Activated CD4-positive, alpha-beta T cell treated with anti-CD3 and anti-CD28 coated beads, Interleukin-2, amount 50 U/mL, for 1 hour (primary cell): Measurements from ENCODE around the gene SEMA4D.

Experiments used
- DNase-seq: peaks from one replicate; pipeline ENCODE4 v3.0.0-alpha.2; 2020

Gene SEMA4D

DNA sequence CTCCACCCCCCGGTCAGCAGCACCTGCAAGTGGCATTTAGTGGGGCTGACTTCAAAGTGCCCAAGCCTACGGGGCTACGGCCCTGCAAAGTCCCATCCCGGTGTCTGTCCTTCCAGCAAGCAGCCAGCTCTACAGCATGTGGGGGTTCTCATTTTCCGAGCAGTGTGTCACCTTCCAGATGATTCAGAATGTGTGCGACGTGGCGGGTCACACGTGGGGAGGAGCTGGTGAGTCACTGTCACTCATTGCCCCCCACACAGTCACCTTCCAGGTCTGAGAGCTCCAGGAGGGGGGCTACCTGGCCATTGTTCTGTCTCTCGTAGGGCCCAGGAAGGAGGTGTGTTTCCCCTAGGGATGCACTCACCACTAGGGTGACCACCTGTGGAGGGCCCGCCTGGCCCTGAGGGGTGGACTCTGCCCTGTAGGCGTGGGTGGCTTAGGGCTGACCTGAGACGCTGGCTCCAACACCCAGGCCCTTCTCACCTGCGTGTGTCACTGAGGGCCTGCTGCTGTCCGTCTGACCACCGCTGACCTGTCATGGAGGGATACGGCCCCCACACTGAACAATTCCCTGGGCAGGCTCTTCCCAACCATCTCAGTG lies 70.2 kb downstream of the SEMA4D start:
- DNase-seq, result peak; percentile 63

DNA sequence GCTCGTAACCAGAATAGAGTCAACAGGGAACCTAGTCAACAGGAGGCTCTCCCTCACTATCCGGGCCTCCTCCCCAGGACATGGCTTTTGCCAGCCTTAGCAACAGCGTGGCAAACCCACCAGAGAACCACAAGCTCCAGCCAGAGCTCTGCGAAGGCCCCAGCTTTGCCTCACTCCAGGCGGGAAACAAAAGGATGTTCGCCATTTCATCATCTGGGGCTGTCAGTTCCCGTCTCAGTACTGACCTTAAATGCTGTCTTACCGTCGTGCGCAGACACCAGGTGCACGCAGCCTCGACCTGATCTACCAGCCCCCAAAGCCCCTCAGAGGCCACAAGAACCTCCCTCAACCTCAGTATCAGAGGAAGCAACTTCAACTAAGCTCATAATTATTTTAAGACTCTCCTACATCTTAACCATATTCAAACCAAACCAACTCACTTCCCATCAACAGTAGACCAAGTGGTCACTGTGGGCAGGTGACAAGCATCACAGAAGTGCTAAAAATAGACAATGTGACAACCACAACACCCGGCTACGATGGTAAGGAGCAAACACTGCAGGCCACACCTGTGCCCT lies 71.4 kb downstream of the SEMA4D start:
- DNase-seq, result no peak

DNA sequence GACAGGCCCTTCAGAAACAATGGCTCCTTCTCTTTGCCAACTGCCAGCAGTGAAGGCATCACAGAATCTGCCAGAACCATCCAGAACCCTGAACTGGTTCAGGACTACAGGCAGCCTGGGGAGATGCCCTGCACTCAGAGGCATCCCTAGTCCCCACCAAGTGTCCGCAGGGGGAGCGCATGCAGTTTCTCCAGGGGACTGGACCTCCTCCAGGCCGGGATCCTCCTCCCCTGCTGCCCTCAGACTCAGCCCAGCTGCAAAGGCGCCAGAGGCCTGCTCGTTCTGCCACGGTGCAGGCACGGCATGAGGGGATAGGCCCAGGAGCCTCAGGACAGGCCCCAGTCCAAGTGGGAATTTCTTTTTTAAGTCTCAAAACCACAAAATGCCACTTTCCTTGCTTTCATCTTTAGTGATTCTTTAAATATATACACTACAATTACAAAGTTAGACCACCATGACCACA lies 72.0 kb downstream of the SEMA4D start:
- DNase-seq, result no peak

DNA sequence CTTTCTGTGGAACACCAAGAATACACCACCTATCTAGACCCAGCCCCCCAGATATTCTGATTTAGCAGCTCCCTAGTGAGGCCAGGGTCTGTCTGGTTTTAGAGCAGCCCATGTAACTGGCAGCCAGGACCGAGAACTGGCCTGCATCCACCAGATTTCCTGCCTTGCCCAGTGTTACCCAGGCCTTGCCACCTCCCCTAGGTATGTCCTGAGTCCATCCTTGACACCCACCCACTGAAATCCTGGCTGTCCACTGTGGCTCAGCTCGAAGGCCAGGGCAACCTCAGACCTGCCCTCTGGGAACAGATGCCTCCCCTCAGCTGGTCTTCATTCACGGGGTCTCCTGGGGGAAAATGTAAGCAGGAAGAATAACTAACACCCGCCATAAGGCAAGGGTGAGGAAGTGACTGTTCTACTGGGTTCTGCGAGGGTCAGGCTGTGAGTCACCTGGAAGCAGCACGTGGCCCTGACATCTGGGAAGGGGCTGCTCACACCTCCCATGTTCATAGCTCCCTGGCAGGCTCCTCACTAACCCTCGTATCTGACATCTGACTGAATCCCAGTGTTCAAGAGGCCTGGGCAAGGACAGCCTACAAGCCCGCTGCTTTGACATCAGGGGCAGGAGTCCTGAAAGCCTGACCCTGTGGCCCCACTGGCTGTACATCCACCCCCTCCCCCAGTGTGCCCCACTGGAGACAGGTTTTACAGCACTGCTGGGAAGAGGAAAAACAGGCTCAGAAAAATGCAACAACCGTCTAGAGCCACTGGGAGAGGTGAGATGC lies 72.7 kb downstream of the SEMA4D start:
- no peak for DNase-seq

DNA sequence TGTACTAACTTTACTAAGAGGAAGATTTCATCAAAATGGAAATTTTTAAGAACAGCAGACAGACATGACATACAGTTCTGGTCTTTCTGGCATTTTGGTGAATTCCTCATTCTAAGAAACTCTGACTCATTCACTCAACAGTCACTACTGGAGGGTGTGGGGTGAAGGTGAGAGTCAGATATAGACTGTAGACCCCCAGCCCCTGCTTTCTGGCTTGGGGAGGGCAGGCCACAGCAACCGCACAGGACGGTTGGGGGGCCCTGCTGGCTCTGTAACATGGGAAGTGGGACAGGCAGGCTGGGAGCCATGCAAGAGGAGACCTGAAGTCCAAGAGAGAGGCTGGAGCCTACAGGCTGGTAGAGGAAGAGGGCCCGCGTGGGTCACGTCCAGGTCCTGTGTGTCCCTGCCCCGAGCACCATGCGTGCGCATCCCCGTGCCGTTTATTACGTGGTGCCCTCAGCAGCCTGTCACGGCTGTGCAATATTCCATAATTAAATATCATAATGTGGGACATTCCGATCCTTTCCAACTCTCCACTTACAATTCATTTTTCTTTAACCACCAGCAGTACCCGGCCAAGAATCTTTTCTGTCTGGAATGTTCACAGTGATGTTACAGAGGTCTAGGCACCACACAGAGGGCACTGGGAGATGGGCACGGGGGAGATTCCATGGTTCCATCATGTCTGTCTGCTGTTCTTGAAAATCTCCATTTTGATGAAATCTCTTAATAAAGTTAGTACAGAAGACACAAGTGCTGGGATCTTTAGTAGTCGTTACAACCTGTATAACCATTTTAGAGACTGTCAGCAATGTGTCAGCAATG lies 75.5 kb downstream of the SEMA4D start:
- DNase-seq, result no peak

DNA sequence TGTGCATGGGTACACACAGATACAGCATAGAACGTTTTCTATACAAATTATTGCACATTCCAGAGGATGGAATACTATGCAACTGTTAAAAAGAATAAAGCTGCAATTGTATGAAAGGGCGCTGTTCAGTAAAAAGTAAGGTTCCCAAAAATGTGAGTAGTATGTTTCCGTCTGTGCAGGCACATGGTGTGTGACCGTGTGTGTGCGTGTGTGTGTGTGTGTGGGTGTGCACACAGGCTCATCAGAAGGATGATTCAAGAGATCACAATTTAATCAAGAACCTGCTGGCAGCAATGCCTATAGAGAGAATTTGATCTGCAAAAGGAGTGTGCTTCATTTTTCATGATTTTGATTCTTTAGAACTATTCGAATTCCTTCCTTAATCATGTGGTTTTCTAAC lies 76.3 kb downstream of the SEMA4D start:
- DNase-seq, result no peak

DNA sequence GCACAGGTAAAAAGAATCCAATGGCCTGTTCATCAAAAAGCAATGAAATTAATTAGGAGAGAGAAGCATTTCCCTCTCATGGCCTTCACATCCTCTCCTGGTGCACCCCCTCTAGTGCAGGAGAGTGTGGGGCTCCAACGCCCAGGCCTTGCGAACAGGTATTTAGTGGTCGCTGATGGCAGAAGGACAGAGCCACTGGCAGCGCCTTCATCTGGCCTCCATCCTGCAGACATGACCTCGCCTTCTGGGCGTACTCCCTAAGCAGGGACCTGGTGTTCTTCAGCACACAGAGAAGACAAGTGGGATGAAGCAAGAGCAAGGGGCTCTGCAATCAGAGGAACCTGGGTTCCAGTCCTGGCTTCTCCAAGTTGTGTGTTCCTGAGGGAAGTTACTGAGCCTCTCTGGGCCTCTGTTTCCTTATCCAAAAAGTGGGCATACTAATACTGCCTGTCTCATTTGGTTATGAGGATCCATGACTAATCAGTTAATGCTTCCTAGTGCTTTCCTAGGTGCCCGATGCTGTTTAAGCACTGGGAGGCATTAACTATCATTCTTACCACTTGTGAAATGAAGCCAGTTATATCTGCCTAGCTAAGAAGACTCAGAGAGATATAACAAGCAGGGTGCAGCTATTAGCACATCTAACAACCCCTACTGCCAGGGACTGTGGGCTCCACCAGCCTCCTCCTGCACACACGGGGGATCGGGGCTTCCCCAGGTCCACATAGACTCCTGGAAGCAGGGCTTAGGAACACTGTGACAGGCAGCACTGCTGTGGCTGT lies 77.3 kb downstream of the SEMA4D start:
- DNase-seq, result no peak

DNA sequence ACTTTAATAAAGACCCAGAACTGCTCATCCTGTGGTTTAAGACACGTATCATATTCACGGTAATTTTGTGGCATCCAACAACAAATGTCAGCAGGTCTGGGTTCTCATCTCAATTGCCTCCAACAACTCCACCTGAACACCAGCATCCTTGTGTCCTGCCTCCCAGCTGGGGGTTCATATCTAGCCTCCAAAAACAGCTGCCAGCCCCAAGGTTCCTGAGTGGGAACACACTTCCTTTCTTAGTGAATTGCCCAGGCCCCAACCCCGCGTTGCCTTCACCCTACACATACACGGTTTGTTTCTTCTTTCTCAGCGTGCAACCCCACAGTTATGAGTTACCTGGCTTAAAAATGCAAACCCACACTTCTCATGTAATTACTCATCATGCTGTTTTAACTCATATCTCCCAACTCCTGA lies 77.9 kb downstream of the SEMA4D start:
- DNase-seq, result no peak

DNA sequence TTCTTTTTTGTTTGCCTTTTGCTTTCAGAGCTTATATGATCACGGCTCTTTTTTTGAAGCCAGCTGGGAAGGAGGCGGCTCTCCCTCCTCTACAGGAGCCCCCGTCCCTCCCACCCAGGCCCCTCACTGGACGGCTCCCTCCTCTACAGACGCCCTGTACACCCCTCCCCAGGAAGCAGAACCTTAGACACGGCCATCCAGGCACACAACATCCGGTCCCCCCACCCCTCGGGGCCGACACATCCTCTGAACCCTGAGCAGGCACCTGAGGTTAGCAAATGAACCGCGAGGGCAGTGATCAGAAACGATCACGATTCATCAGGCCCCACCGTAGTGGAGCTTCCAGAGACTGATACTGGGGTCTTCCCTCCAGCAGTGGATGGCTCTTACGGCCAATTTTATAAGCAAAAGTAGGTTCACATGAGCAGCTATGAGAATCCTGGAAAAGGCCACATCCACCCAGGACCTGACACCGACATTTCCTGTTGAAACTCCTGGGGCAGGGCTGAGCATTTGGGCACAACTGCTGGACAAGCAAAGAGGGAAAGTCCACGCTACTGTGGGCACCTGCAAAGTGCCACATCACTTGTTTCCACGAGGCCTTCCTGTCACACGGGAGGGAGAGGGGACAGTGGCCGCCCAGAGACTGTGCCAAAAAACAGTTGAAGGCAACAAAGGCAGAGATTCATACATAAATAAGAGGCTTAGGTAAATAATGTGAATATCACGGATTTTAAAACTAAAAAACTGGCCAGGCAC lies 78.9 kb downstream of the SEMA4D start:
- DNase-seq, result peak; percentile 67

DNA sequence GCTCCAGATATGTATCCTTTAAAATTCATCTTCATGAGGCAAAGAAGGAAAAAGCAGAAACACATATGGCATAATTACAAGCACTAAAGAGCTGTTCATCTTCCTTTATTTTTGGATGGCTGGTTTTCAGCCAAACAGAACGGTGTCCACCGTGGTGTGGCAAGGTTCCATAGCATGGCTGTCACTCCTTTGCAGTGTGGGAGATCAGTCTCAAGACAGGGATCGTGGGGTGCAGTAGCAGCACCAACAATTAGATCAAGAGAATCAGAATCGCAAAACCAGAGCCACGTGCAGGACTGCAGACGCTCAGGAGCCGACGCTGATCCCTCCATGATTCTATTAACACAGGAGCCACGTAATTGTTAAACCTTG lies 79.5 kb downstream of the SEMA4D start:
- DNase-seq, result no peak

DNA sequence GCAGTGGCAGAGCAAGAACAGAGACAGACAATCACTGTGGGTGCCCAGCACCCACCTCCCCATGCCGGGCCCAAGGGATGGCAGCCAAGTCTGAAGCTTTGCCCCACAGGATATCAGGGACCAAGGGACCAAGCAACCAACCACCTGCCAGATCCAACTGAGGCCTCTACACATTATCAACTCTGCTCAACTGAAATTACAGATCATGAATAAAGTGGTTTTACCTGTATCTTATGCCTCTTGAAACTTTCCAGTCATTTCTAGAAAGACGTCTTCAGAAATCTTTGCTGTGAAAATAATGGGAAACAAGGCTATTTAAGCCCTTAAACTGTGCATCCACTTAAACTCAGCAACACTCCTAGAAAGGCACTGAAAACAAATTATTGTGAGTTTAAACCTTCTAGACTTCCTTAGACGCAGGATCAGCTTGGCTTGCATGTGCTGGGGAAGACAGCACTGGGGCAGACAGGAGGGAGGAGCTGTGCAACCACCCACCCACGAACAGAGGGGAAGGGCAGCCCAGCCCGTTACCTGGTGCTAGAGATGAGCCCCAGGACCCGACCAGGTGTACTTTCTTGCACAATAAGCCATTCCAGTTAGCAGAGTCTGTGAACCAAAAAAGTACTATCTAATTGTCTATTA lies 80.0 kb downstream of the SEMA4D start:
- peak; percentile 38 for DNase-seq

DNA sequence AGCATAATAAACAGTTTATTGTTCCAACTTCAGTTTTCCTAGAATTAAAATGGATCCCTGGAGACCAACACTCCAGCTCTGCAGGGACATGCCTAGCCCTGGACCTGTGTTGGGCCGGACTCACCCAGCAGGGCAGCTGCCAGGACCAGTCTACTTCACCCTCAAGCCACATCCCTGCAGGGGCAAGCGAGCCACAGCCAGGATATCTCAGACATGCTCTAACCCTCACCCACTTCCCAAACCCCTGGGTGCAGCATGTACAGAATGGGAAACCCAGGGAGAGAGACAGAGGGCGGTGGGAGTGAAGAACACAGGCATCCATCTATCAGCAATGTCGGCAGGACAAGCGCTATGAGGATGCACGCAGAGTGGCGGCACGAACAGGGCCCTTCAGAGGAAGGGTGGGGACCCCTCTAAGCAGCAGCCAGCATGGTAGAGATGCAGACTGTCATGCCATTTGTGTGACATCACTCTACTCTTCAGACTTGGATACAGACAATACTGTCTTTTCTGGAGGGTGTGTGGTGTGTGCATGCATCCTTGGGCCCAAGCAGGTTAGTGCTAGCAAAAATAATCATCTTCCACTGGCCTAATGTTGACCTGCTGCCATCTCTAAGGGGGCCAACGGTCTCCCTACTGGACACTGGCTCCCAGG lies 83.1 kb downstream of the SEMA4D start:
- no peak for DNase-seq

DNA sequence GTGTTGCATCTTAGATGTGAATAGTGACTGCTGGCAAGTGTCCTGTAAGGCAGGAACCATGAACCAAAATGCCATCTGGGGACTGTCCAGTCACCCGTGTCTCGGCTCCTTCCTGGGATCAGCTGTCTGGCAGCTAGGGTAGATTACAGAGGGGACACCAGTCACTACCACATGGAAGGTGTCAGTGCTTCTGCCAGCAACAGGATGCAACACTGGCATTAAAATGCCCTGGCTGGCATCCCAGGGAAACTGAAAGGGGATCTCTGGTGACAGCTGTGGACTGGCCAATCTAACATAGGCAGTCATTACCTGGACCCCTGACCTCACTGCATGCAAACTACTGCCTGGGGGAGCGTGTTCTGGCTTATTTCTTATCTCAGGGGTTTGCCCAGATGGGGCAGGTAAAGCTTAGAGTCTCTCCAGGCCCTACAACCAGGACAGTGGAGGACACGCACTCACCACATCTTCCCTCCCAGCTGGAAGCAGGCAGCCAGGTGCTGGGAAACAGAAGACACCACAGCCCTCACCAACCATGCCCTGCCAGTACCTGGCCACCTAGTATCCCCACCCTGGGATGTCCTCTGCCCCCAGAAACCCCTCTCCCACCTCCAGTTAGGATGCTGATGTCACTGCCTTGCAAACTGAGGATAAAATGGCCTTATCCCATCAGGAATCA lies 83.8 kb downstream of the SEMA4D start:
- DNase-seq, result no peak

DNA sequence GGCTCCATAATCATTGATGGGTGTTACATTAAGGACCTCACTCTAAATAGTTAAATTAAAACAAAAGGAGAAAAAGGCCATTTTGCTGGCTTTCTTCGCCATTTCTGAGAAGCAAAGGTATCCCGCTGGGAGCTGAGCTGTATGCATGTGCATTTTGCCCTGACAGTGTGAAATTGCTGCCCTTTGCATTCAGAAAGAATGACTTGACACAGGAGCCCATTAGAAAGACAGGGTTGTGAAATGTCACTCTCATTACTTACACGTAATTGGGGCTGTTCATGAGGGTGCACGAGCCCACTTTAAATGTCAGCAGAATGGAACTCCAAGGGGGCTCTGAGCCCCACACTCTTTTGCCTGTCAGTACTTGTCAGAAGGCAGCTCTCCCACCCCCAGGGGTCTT lies 85.0 kb downstream of the SEMA4D start:
- no peak for DNase-seq

DNA sequence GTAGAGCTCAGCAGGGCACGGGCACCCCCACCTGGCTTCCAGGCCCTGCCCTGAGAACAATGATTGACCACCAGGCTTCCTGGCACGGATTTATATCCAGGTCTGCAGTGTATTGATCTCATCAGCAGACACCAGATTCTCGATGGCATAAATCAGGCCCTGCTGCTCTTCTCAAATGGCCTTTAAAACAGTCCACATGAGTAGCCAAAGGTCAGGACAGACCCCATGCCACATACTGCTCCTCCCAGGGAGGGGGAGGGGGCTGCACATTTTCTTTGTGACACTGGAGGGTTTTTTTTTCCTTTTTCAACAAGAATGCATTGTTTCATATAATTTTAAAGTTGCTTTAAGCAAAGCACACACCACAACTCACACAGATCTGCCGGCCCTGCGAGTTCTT lies 85.4 kb downstream of the SEMA4D start:
- no peak for DNase-seq

DNA sequence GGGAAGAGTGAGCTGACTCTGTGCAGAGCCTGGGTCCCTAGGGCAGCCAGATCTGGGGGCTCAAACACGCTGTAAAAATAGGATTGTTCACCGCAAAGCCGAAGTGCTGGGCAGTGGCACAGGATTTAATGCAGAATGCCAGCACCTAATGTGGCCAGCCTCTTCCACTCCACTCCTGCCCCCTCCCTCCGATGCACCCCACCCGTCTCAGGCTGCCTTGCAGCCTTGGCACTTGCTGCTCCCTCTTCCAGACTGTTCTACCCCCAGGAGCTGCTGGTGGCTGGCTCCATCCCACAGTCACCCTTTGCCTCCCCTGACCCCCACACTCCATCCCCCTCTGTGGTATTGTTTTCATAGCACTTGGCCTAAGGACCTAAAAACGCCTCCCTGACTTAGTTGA lies 86.2 kb downstream of the SEMA4D start:
- no peak for DNase-seq

DNA sequence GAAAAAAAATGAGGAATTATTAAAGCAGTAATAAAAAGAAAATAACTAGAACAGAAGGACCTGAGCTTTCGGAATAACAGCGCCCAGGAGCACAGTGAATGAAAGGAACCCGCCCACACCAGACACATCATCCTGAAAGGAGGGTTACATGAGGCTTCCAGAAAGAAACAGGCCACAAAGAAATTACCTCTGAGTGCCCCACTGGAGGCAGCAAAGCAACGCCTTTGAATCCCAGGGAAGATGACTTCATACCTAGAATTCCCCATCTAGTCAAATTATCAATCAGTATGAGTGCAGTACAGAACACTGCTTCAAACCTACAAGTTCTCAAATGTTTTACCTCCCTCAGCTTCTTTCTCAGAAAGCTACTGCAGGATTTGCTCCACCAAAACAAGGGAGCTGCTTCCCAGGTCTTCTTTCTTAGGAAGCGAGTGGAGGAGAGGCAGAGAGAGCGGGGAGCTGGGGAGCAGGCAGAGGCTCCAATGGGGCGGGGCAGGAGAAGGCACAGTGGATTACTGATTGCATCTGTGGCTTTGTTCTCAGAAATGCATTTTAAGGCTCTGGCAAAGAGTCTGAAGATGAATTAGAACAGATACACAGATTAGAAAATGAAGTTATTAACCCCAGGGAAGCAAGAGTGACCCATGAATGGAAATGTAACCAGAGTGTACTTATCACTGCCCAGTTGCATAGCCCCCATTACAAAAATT lies 87.1 kb downstream of the SEMA4D start:
- DNase-seq, result no peak

DNA sequence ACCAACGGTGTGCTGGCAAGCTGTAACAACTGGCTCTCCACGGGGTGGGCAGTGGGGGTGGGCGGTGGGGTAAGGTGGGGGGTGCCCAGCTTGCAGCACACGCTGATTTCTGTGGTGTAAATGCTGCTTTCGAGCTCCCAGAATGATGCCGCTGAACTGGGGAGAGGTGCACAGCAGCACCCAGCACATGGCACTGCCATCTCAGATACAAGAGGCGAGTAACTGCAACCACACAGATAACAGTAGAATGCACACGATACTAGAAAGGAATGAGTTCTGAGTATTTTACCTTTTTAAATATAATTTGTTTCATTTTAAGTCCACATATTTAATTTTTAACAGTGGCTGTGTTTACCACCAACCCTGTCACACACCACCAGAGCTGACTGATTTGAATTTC lies 87.9 kb downstream of the SEMA4D start:
- DNase-seq, result no peak

DNA sequence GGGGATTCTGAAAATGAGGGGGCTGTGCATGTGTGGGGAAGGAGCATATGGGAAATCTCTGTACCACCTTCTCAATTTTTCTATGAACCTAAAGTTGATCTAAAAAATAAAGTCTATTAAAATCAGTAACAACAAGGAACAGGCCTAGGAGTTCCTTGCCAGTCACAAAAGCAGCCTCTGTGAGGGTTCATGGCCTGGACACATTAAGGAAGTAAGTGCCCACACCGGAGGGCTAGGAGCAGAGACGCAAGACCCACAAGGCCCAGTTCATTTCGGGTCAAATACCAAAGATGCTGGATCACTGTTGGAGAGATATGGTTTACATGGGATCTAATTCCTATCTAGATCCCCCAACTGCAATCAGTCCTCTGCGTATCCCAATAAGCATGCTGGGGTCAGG lies 88.4 kb downstream of the SEMA4D start:
- DNase-seq, result no peak
